Measurements from ENCODE around the gene POU2F1.
A peak's percentile ranks its signal among the peaks of the same experiment; 100 is the strongest.

Gene POU2F1

DNA sequence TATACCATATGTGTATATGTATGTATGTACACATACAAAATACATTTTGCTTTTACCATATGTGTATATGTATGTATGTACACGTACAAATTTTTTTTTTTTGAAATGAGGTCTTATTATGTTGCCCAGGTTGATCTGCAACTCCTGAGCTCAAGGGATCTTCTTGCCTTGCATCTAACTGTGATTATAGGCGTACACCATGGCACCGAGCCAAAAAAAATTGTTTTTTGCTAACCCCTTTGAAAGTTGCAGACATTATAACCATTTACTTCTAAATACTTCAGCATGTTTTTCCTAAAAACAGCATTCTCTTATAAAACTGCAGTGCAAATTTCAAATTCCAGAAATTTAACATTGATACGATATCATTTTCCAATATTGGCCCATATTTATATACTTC lies 147.0 kb downstream of the POU2F1 start:
- DNase-seq, result no peak

DNA sequence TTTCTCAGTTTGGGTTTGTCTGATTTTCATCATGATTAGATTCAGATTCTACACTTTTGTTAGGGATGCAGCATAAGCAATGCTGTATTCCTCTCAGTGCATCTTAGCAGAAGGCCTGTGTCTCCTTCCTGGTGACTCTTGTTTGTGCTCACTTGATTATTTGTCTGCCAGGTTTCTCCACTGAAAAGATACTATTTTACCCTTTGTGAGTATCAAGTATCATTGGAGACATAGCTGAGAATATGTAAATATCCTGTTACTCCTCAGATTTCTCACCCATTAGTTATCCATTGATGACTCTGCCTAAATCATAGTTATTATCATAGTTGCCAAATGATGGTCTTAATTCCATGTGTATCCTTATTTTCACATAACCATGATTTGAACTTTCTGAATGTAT lies 148.5 kb downstream of the POU2F1 start:
- no peak for DNase-seq

DNA sequence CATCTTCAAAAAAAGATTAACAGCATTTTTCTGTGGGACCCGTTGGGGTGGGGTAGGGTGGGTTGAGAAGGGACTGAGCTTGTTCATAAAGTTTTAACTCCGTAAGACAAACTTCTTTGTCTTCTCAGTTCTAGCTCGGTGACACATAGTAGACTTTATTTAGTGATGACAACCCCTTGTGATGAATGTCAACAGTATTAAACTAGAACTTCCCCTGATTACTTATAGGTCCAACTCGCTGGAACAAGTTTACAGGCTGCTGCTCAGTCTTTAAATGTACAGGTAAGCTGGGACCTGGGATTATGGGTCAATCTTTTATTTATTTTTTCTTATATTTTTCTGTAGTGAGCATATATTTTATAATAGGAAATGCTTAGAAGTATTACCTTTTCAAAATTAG lies 149.2 kb downstream of the POU2F1 start:
- DNase-seq, result no peak

DNA sequence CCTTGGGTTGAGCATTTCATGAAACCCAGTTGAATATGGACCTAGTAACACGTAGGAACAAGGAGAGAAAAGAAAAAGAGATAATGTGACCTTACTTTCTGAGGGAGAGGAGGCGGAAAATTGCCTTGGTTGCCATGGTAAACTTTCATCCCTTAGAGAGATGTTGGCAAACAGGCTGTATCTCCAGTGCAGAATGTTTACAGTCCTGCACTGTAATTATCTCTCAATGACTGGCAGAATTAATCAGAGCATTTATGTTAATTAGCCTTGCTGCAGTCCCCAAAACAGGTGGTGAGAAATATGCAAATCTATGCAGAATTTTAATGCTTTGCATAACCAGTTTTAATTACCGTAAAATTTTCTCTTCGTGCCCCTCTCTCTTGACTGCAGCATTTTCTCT lies 150.3 kb downstream of the POU2F1 start:
- peak in 1 of 14 donors; percentile 9 for DNase-seq

DNA sequence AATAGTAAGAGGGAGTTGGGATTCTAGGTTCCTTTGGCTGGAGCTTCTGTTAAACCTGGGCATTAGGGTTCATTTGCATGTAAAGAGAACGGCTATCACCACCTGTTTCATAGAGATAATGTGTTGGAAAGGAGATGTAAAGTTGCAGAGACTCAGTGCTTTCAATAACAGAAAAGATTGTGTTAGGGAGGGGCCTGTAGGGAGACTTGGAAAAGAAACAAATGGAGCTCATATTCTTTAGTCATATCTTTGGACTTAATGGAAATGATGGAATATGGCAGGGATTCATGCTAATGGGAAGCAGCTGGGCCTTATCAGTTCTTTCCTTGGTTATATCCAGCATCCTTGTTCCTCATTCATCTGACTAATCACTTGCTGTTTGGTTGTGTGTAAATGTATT lies 152.7 kb downstream of the POU2F1 start:
- no peak for DNase-seq

DNA sequence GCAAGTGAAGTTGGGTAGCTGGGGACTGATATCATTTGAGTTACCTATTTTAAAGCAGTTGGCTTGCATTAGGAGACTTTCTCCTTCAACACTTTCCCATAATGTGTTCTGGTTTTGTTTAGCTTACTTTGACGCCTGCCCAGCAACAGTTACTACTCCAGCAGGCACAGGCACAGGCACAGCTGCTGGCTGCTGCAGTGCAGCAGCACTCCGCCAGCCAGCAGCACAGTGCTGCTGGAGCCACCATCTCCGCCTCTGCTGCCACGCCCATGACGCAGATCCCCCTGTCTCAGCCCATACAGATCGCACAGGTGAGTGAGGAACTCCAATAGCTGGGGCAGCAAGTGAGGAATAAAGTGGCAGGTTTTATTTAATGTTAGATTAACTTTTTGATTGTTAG lies 153.3 kb downstream of the POU2F1 start:
- no peak for DNase-seq

DNA sequence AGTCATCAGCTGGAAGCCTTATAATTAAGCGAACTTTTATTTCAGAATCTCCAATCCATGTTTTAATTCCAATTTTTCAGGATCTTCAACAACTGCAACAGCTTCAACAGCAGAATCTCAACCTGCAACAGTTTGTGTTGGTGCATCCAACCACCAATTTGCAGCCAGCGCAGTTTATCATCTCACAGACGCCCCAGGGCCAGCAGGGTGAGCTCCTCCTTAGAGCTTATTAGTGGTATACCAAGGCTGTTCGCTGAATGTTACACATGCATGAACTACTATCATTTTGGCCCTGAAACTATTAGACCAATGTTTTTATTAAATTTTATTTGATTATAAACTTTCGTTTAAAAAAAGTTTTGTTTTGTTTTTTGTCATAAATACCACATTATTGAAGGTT lies 155.3 kb downstream of the POU2F1 start:
- DNase-seq, result no peak

DNA sequence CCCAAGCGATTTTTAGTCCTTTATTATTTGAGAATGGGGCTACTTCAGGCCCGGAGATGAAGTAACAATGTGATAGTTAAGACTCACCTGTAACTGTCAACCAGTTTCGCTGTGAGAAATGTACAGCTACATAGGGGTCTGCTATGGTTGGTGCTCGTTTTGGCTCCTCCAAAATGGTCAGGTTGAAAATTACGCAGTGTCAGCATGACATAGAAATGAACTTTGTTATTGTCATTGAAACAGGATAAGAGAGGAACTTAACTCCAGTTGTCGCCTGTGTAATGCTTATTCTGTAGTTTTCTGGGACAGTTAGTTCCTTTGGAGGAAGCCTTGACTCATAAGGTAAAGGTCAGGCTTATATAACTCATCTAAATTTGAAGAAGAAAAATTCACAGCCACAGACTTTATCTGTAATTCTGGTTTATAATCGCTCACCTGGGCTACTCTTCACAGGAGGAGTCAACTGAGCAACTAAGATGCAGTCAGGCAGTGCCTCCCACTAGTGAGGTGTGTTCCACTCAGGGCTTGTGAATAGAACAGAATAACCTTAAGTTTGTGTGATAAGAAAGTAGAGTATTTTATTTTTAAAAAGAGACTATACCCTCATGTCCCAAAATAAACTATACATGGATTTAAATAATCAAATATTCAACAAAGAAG lies 166.7 kb downstream of the POU2F1 start:
- DNase-seq, result no peak

DNA sequence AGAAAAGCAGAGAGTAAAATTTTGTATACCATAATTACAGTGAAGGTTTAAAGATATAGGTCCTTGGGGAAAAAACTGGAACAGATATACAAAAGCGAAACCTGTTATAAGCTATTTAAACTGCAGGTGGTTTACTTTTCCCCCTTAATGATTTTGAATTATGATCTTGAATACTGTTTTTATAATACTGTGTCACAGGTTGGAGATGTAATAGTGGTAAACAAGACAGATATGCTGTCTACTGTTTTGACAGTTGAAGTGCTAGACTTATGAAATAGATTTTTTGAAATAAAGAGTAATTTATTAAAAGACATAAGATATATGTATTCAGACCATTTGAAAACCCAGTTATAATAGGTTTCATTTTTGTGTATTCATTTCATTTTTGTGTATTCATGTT lies 168.3 kb downstream of the POU2F1 start:
- no peak for DNase-seq

DNA sequence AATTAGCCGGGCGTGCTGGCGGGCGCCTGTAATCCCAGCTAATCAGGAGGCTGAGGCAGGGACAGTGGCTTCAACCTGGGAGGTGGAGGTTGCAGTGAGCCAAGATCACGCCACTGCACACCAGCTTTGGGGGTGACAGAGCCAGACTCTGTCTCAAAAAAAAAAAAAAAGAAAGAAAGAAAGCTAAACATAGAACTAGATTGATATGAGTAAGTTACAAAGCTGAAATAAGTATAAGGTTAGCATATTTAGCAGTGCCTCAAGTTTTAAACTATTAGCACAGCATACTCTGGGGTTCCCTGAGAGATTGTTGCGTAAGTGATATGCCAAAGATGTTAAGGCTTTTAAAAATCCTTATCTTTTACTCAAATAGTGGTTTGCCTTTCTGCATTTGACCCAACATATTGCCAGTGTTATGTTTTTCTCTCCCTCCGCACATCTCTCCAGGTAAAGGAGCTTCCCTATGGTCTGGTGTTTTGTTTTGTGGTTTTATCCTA lies 171.6 kb downstream of the POU2F1 start:
- DNase-seq, result no peak

DNA sequence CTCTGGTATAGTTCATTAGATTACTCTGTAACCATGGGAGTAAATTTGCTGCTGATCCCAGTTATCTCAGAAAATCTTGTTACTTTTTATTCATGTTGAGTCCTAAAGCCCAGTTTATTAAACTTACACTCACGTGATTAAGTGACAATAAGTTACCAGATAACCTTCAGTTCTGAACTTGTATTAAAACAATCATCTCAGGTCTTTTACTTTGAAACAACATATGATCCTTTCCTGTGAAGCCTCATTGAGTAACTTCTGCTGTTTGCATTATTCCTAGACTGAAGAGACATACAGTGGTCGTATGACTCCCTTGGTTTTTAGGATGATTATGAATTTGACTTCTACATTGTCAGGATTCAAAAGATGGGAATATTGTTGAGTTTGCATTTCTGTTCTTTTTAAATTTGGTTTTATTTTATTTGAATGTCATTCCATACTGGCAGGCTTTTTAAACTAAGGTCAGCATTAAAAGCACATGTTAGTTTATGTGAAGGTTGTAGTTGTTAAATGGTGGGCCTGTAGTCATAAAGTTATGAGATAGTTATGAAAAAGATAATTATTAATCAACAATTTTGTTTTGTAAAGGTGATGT lies 179.8 kb downstream of the POU2F1 start:
- no peak for DNase-seq

DNA sequence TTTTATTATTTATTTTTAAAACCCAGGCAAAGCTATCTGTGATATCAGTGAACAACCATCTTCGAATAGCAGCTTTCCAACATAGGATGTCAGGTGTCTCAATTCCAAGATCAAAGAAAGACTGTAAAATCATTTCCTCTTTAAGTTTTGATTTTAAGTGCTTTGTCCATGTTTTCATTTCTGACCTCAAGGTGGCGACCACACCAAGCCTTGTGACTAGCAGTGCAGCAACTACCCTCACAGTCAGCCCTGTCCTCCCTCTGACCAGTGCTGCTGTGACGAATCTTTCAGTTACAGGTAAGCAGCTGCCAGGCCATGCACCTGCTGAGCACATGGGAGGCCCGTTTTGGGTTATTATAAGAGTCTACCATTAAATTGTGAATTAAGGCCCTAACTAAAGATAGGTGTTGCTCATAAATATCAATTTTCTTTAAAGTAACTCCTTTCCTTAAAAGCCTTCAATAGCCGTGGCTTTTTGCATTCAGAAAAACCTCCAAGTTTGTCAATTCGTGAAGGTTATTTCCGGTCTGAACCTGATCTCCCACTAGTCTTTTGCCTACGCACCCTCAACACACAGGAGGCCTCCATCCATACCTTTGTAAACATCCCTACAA lies 180.7 kb downstream of the POU2F1 start:
- peak in 2 of 14 donors; percentile 2 to 42 for DNase-seq

DNA sequence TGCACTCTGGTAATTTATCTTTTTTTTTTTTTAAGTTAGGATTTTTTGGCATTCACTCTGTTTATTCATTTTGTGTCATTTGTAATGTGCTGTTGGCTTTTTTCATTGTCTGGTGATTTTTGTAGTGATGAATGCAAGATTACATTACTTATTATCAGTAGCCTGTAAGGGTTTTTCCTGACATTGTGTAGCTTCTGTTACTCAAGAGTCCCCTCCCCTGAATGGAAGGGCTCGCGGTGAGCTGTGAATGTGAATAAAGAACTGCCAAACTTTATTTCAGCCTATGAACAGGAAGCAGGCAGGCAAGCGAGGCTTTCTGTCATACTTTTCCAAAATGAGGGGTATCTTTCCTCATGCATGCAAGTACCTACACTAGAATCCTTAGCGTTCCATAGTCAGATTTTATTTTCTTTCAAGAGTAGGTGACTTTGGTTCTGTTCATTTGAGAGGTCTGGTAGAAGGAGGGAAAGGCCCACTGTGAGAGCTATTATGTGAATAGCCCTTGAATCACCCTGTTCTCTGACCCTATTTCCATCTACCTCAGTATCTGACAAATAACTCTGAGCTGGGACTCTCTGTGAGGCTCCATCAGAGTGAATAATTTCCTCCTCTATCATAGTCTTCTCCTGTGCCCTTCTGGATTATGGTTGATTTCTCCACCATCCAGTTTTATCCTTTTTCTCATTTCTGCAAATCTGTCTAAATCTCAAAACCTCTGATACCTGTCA lies 183.6 kb downstream of the POU2F1 start:
- DNase-seq, result no peak

DNA sequence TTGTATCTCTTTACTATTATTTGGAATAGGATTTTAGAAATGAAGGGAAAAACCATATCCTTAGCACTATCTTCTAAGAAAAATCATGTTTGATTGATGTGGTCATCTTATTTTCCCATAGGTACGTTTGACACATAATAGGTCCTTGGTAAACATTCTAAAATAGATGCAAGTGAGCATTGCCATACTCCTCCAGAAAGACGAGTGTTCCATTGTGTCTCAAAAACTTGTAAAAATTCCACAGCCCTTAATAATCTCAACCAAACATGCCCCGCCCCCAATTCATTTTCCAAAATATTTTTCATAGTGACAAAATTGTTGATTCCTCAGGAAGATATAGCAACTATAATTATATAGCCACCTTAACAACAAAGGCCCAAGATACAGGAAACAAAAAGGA lies 184.2 kb downstream of the POU2F1 start:
- no peak for DNase-seq

DNA sequence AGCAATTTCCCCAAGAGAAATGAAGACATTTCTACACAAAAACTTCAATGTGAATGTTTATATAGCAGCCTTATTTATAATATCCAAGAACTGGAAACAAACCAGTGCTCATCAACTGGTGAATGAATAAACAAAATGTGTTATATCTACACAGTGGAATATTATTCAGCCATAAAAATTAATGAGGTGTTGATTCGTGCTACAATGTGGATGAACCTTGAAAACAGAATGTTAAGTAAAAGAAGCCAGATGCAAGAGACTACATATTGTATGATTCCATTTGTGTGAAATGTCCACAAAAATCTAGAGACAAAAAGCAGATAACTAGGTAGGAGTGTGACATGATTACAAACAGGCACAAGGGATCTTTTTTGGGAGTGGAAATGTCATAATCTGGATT lies 187.7 kb downstream of the POU2F1 start:
- DNase-seq, result no peak

DNA sequence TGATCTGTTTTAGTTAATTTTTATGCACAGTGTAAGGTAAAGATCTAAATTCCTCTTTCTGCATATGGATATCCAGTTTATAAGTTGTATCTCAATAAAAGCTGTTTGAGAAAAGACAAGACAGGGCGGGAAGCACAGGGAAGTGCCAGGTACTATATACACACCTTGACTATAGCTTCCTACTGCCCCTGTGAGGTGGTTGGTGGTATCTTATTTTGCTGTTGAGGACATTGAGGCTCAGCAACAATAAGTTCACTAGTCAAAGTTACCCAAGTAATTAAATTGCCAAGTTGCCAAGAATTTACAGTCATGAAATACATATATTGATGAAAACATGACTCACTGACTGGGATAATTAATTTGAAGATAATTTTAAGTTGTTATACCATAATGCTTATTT lies 188.5 kb downstream of the POU2F1 start:
- DNase-seq, result no peak

DNA sequence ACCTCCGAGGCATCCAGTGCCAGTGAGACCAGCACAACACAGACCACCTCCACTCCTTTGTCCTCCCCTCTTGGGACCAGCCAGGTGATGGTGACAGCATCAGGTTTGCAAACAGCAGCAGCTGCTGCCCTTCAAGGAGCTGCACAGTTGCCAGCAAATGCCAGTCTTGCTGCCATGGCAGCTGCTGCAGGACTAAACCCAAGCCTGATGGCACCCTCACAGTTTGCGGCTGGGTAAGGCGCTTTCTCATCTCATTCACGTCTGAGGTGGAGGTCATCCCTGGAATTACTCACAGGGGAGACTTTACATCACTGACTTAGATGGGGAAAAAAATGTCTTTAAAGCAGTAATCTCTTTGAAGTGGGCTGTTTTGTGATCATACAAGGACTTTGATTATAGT lies 191.4 kb downstream of the POU2F1 start:
- DNase-seq, result no peak

DNA sequence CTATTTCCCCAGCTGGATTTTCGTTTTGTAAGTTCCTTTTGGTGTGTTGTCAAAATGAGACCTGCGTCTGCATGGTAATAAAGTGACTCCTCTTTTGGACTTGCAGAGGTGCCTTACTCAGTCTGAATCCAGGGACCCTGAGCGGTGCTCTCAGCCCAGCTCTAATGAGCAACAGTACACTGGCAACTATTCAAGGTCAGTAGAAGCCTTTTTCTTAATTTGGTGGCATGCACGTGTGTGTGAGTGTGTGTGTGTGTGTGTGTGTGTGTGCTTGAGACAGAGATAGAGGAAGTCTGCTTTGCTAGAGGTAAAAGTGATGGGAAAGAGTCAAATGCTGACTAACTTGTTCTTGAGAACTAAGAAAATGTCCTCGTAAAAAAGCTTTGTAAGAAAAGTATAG lies 192.2 kb downstream of the POU2F1 start:
- no peak for DNase-seq

DNA sequence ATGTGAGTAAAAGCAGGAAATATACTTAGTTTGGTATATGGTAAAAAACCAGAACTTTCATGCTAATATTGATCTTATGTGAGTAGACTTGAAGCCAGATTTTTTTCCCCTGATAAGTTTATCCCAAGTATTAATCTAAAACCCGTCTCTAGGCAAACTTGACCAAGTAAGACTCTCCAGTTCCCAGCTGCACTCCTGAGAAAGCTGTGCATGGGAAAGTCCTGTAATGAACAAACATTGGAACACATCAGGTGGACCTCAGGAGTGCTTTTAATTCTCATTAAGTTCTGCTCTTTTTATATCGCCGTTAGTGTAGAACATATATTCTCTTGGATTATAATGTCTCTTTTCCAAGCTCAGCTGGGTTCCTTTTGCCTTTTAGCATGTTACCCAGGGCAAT lies 192.6 kb downstream of the POU2F1 start:
- no peak for DNase-seq

DNA sequence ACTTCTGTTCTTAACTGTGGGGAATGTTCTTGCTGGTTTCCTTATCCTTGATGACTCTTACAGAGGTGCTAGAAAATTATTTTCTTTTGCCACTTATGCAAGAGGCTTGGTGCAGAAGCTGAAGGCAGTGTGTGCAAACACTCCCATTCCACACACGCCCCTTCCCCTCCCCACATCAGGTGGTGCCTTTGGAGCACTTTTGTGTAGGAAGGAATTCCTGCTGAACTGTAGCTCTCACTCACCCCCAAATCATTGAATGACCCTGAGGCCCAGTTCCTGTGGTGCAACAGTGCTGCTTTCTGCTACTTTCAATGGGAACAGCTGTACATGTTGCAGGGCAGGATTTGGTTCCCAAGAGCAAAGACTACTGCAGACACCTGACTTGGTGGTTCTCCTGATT lies 195.8 kb downstream of the POU2F1 start:
- no peak for DNase-seq

DNA sequence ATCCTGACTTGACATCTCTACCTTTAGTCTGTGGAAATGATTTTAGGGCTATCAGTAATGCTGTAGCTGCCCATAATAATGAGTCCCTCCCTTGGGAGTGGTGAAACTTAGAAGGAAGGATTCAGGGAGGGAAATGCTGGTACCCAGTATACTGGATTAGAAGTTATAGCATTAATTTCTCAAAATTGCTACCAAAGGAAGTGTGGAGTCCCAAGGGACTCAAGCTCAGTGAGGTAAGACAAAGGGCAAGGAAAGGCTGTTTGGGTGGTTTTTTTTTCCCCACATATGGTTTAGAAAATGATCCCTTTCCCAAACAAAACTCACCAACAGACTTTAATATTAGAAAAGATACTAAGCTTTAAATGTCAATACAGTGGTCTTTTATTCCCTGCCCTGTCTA lies 197.7 kb downstream of the POU2F1 start:
- DNase-seq, result no peak

DNA sequence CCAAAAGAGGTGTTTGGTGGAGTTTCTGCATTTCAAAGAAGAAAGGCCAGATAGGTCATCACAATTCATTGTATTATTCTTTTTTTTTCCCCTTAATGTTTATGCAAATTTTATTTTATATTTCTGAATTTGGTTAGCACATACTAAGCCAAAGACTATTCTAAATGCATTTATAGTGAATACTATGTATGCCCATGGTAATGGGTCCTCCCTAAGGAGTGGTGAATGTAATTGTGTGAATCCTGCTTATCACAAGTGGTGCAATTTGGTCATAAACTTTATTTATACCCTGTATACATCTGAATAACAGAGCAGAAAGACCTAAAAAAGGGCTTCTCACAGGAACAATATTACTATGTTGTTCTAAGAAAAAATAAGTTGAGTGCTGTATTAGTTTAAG lies 198.6 kb downstream of the POU2F1 start:
- DNase-seq, result no peak

DNA sequence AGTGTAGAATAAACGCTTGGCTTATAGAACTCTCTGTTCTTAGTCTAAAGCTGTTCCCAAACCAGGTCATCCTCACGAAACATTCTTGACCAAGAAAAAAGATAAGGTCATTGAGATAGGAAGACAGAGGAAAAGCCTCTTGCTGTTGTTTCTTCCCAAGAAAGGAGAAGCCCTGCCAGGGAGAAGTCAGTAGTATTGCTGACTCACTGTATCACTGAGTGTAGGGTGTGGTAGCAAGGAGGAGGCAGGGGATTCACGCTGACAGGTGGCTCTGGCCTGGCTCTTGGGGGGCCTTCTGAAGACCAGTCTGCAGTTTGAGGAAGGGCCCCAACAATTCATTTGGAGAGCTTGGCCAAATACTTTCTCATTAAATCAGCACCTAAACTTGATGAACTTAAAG lies 199.8 kb downstream of the POU2F1 start:
- no peak for DNase-seq
